ENCODE results near the gene NEXN.

NEXN gene

DNA sequence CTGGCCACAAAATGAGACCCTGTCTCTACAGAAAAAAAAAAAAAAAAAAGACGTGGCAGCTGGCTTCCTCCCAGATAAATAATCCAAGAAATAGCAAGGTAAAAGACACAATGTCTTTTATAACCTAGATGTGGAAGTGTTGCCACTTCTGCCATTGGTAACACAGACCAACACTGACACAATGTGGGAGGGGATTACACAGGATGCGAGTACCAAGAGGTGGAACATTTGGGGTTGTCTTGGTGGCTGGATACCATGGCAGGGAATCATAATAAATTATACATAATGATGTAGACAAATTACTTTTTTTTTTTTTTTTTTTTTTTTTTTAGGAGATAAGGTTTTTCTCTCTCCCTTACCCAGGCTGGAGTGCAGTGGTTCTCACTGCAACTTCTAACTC is 6.0 kb upstream of the NEXN start:
- TF ChIP-seq CTCF (IDR thresholded peaks at IDR 0.05; ENCODE audit: insufficient read depth, low read length, poor library complexity, severe bottlenecking), result no peak
- no peak for TF ChIP-seq EZH2phosphoT487 (conservative IDR thresholded peaks at IDR 0.05; ENCODE audit: low read length)
- H3K9me2 ChIP-seq (replicated peaks; ENCODE audit: insufficient read depth, low read length), result no peaks in the 10 kb centered on the region
- H3K79me2 ChIP-seq (ENCODE audit: insufficient read depth, low read length), result no peaks in the 10 kb centered on the region
- no peak overlapping the region for H3K9ac ChIP-seq (ENCODE audit: low read length)
- H3K27ac ChIP-seq (ENCODE audit: low read depth, low read length), result no peak overlapping the region
- H3K4me3 ChIP-seq (ENCODE audit: insufficient read depth, low read length, poor library complexity, severe bottlenecking), result no peak overlapping the region
- peaks cover 4% of the 10 kb centered on the region; the same call in 1 of the 2 replicates for H3F3A ChIP-seq (ENCODE audit: insufficient read depth)
- no peak overlapping the region for H2AFZ ChIP-seq (ENCODE audit: low read depth, low read length, severe bottlenecking)
- no peaks in the 10 kb centered on the region for H4K20me1 ChIP-seq (ENCODE audit: low read depth, low read length)
- H3K36me3 ChIP-seq (ENCODE audit: low read length), result no peaks in the 10 kb centered on the region
- H3K4me2 ChIP-seq (ENCODE audit: low read depth, low read length, poor library complexity, severe bottlenecking), result no peak overlapping the region
- H3K9me3 ChIP-seq (ENCODE audit: insufficient read depth, low read length), result no peaks in the 10 kb centered on the region
- no peaks in the 10 kb centered on the region for H3K27me3 ChIP-seq (ENCODE audit: low read length)

GRCh38 chr1:77888781-77889642 is 588 bp downstream of the NEXN start:
- Histone ChIP-seq H3K36me3 (ENCODE audit: low read length) (no peaks in the 10 kb centered on the region), H3F3A (ENCODE audit: insufficient read depth) (no peaks in the 10 kb centered on the region), H3K27me3 (ENCODE audit: low read length) (no peaks in the 10 kb centered on the region), H3K9ac (ENCODE audit: low read length) (no peak overlapping the region), H2AFZ (ENCODE audit: low read depth, low read length, severe bottlenecking) (no peak overlapping the region), H3K4me2 (ENCODE audit: low read depth, low read length, poor library complexity, severe bottlenecking) (no peak overlapping the region), H4K20me1 (ENCODE audit: low read depth, low read length) (no peaks in the 10 kb centered on the region), H3K27ac (ENCODE audit: low read depth, low read length) (no peak overlapping the region), H3K4me3 (ENCODE audit: insufficient read depth, low read length, poor library complexity, severe bottlenecking) (no peak overlapping the region), H3K79me2 (ENCODE audit: insufficient read depth, low read length) (no peaks in the 10 kb centered on the region), H3K9me2 (replicated peaks; ENCODE audit: insufficient read depth, low read length) (no peaks in the 10 kb centered on the region), H3K9me3 (ENCODE audit: insufficient read depth, low read length) (no peaks in the 10 kb centered on the region)
- no peak for TF ChIP-seq CTCF (IDR thresholded peaks at IDR 0.05; ENCODE audit: insufficient read depth, low read length, poor library complexity, severe bottlenecking)
- TF ChIP-seq EZH2phosphoT487 (conservative IDR thresholded peaks at IDR 0.05; ENCODE audit: low read length), result no peak

GRCh38 chr1:77889671-77890070 is 1.2 kb downstream of the NEXN start:
- H4K20me1 ChIP-seq (ENCODE audit: low read depth, low read length), result no peaks in the 10 kb centered on the region
- H3K9me3 ChIP-seq (ENCODE audit: insufficient read depth, low read length), result no peaks in the 10 kb centered on the region
- H3K79me2 ChIP-seq (ENCODE audit: insufficient read depth, low read length), result no peaks in the 10 kb centered on the region
- H2AFZ ChIP-seq (ENCODE audit: low read depth, low read length, severe bottlenecking), result no peak overlapping the region
- H3K27me3 ChIP-seq (ENCODE audit: low read length), result no peaks in the 10 kb centered on the region
- no peak overlapping the region for H3K27ac ChIP-seq (ENCODE audit: low read depth, low read length)
- no peak overlapping the region for H3K4me3 ChIP-seq (ENCODE audit: insufficient read depth, low read length, poor library complexity, severe bottlenecking)
- no peaks in the 10 kb centered on the region for H3K9me2 ChIP-seq (replicated peaks; ENCODE audit: insufficient read depth, low read length)
- no peak overlapping the region for H3K4me2 ChIP-seq (ENCODE audit: low read depth, low read length, poor library complexity, severe bottlenecking)
- H3F3A ChIP-seq (ENCODE audit: insufficient read depth), result no peaks in the 10 kb centered on the region
- TF ChIP-seq EZH2phosphoT487 (conservative IDR thresholded peaks at IDR 0.05; ENCODE audit: low read length), result no peak
- no peak for TF ChIP-seq CTCF (IDR thresholded peaks at IDR 0.05; ENCODE audit: insufficient read depth, low read length, poor library complexity, severe bottlenecking)
- H3K36me3 ChIP-seq (ENCODE audit: low read length), result no peaks in the 10 kb centered on the region
- H3K9ac ChIP-seq (ENCODE audit: low read length), result no peak overlapping the region
